Fibroblast of skin of scalp (primary cell): ENCODE measurements around the gene FAM219B. TPM values are rescaled to one million over a fixed set of nuclear protein-coding genes. Genes with fewer than 3 reads are reported as not detected.
"Not testable (repeated sequence)": the region's sequence is repeated elsewhere in the genome, so short reads cannot be mapped to it uniquely, and the experiment has no call there.

Experiments
- DNase-seq: peaks from one replicate; pipeline ENCODE4 v3.0.0-alpha.2; 2013
- polyA plus RNA-seq, 2 experiments: library from polyadenylated mRNA; unstranded; fragments of 120-200 nt; gene quantifications; one replicate each; pipeline ENCODE4 v1.2.1, GENCODE V29; 2013; ENCODE audit not compliant: insufficient read length in 2 of 2

Gene FAM219B
- 35.2 TPM for polyA plus RNA-seq (2013, experiment 1 of 2; ENCODE audit: insufficient read length)
- polyA plus RNA-seq (2013, experiment 2 of 2; ENCODE audit: insufficient read length) = 34.8 TPM

- DNase-seq = peak; percentile 88
Observed at GRCh38 chr15:74906450-74907162, at the start of gene FAM219B. TSS of gene FAM219B (minus strand) at chr15:74906851. CDS start at chr15:74906800, 51 bp downstream.

- peak; percentile 70 for DNase-seq
Observed at GRCh38 chr15:74955796-74956647, 49.4 kb upstream of the FAM219B start.

GRCh38 chr15:74955017-74955416, 48.4 kb upstream of the FAM219B start:
- DNase-seq = no peak

GRCh38 chr15:74954515-74954914, 47.9 kb upstream of the FAM219B start:
- DNase-seq = peak; percentile 44

GRCh38 chr15:74951006-74951405, 44.4 kb upstream of the FAM219B start:
- no peak for DNase-seq

- peak; percentile 69 for DNase-seq
Observed at GRCh38 chr15:74950078-74950908, 43.6 kb upstream of the FAM219B start.

- peak; percentile 97 for DNase-seq
Observed at GRCh38 chr15:74937590-74938371, 31.1 kb upstream of the FAM219B start, which contains the start of gene COX5A. TSS of gene COX5A (minus strand) at chr15:74938073. CDS start at chr15:74938014, 59 bp downstream.

- no peak for DNase-seq
Observed at GRCh38 chr15:74937272-74937589, 30.6 kb upstream of the FAM219B start.

GRCh38 chr15:74935193-74935592, 28.5 kb upstream of the FAM219B start:
- not testable (repeated sequence) for DNase-seq

- no peak for DNase-seq
Observed at GRCh38 chr15:74933573-74933972, 26.9 kb upstream of the FAM219B start.

GRCh38 chr15:74928771-74929198, 22.1 kb upstream of the FAM219B start:
- DNase-seq = no peak

GRCh38 chr15:74924525-74924924, 17.9 kb upstream of the FAM219B start:
- DNase-seq = no peak

- no peak for DNase-seq
Observed at GRCh38 chr15:74920456-74920855, 13.8 kb upstream of the FAM219B start.

- DNase-seq = no peak
Observed at GRCh38 chr15:74917676-74918075, 11.0 kb upstream of the FAM219B start.

- not testable (repeated sequence) for DNase-seq
Observed at GRCh38 chr15:74913799-74914198, 7.1 kb upstream of the FAM219B start.

- no peak for DNase-seq
Observed at GRCh38 chr15:74913041-74913440, 6.4 kb upstream of the FAM219B start.

- DNase-seq = no peak
Observed at GRCh38 chr15:74908635-74909034, 2.0 kb upstream of the FAM219B start.

- no peak for DNase-seq
Observed at GRCh38 chr15:74907163-74907870, 666 bp upstream of the FAM219B start.

GRCh38 chr15:74906067-74906449, 593 bp downstream of the FAM219B start:
- no peak for DNase-seq

- DNase-seq = no peak
Observed at GRCh38 chr15:74904190-74904805, 2.4 kb downstream of the FAM219B start.

GRCh38 chr15:74903676-74904075, 3.0 kb downstream of the FAM219B start:
- DNase-seq = peak; percentile 21
